ENCODE results near the gene WNT5A. TPM values are rescaled to one million over a fixed set of nuclear protein-coding genes. Genes with fewer than 3 reads are reported as not detected.
A peak's percentile ranks its signal among the peaks of the same experiment; 100 is the strongest.

Gene WNT5A
- total RNA-seq, 1 experiment from 2014 or later: 174 TPM

GRCh38 chr3:55521738-55522421, 34.8 kb upstream of the WNT5A start:
- ChIA-PET POLR2A (ENCODE audit: unreplicated experiment) (no interaction called here), CTCF (no interaction called here)
- H3K36me3 ChIP-seq (ENCODE audit: low read depth): no peaks in the 10 kb centered on the region
- no peaks in the 10 kb centered on the region for H4K20me1 ChIP-seq (ENCODE audit: insufficient read depth)
- BruUV-seq (replicated peaks): no TSS peak
- H3K4me3 ChIP-seq: no peak overlapping the region
- no peaks in the 10 kb centered on the region for H3K9me3 ChIP-seq (ENCODE audit: insufficient read depth, low read depth)
- no peak for DNase-seq
- H3K27me3 ChIP-seq (ENCODE audit: insufficient read depth, low read depth): no peaks in the 10 kb centered on the region
- H3K4me1 ChIP-seq (replicated peaks; ENCODE audit: insufficient read depth): peaks cover 50% of the 10 kb centered on the region
- H3K27ac ChIP-seq: 0 out of 2 replicates have a peak overlapping the region, but pooled peaks have one; percentile 26
- H2AFZ ChIP-seq: no peak overlapping the region
- intact Hi-C loops (cut with micrococcal nuclease; ENCODE audit: unreplicated experiment): no loop called here
- no peak for TF ChIP-seq EZH2 (IDR thresholded peaks at IDR 0.05; ENCODE audit: low read depth)
- no peak for TF ChIP-seq CTCF (conservative IDR thresholded peaks at IDR 0.05)
- H3K79me2 ChIP-seq (ENCODE audit: low read depth): no peaks in the 10 kb centered on the region
- H3K4me2 ChIP-seq: no peak overlapping the region
- peaks cover 28% of the 10 kb centered on the region; the same call in 1 of the 2 replicates for H3F3A ChIP-seq (ENCODE audit: insufficient read depth, low read depth)
- no peaks in the 10 kb centered on the region for H3K9me2 ChIP-seq (ENCODE audit: insufficient read depth)

GRCh38 chr3:55521064-55521737, 34.1 kb upstream of the WNT5A start:
- H3K27me3 ChIP-seq (ENCODE audit: insufficient read depth, low read depth): no peaks in the 10 kb centered on the region
- no peaks in the 10 kb centered on the region for H3K9me3 ChIP-seq (ENCODE audit: insufficient read depth, low read depth)
- no peak overlapping the region for H3K4me2 ChIP-seq
- no peaks in the 10 kb centered on the region for H3K9me2 ChIP-seq (ENCODE audit: insufficient read depth)
- no peak overlapping the region for H3K4me3 ChIP-seq
- intact Hi-C loops (cut with micrococcal nuclease; ENCODE audit: unreplicated experiment): no loop called here
- H3K27ac ChIP-seq: peak overlapping the region; percentile 26; the same call in 1 of the 2 replicates
- no peaks in the 10 kb centered on the region for H4K20me1 ChIP-seq (ENCODE audit: insufficient read depth)
- peaks cover 50% of the 10 kb centered on the region for H3K4me1 ChIP-seq (replicated peaks; ENCODE audit: insufficient read depth)
- CTCF ChIA-PET: no interaction called here
- no peaks in the 10 kb centered on the region for H3K36me3 ChIP-seq (ENCODE audit: low read depth)
- POLR2A ChIA-PET (ENCODE audit: unreplicated experiment): no interaction called here
- DNase-seq: no peak
- no peaks in the 10 kb centered on the region for H3K79me2 ChIP-seq (ENCODE audit: low read depth)
- no TSS peak for BruUV-seq (replicated peaks)
- H2AFZ ChIP-seq: no peak overlapping the region
- H3F3A ChIP-seq (ENCODE audit: insufficient read depth, low read depth): peaks cover 28% of the 10 kb centered on the region; the same call in 1 of the 2 replicates
- TF ChIP-seq EZH2 (IDR thresholded peaks at IDR 0.05; ENCODE audit: low read depth): no peak
- no peak for TF ChIP-seq CTCF (conservative IDR thresholded peaks at IDR 0.05)

- H3K27me3 ChIP-seq (ENCODE audit: insufficient read depth, low read depth): no peaks in the 10 kb centered on the region
- intact Hi-C loops (cut with micrococcal nuclease; ENCODE audit: unreplicated experiment): loop anchor here (1.0 to 2.0 kb wide), 4 partner anchors 14 to 101 kb away; no protein-coding TSS in a partner anchor
- H3K9me3 ChIP-seq (ENCODE audit: insufficient read depth, low read depth): no peaks in the 10 kb centered on the region
- H3K4me2 ChIP-seq: peak overlapping the region; percentile 35
- H3K36me3 ChIP-seq (ENCODE audit: low read depth): no peaks in the 10 kb centered on the region
- H3K27ac ChIP-seq: peak overlapping the region; percentile 97
- TF ChIP-seq EZH2 (IDR thresholded peaks at IDR 0.05; ENCODE audit: low read depth) (no peak), CTCF (conservative IDR thresholded peaks at IDR 0.05) (no peak)
- H2AFZ ChIP-seq: no peak overlapping the region
- no peak overlapping the region for H3K4me3 ChIP-seq
- H3K79me2 ChIP-seq (ENCODE audit: low read depth): no peaks in the 10 kb centered on the region
- H3F3A ChIP-seq (ENCODE audit: insufficient read depth, low read depth): peaks cover 23% of the 10 kb centered on the region; the same call in 1 of the 2 replicates
- peak; percentile 48 to 86 for DNase-seq
- peaks cover 37% of the 10 kb centered on the region for H3K4me1 ChIP-seq (replicated peaks; ENCODE audit: insufficient read depth)
- CTCF ChIA-PET: interaction anchor here (1.6 kb wide), 1 partner anchor 80 kb away, joined by 3 read pairs; no protein-coding TSS in a partner anchor
- POLR2A ChIA-PET (ENCODE audit: unreplicated experiment): interaction anchor here (0.5 to 1.5 kb wide), 9 partner anchors 13 to 185 kb away, joined by 3 to 21 read pairs (median 4); no protein-coding TSS in a partner anchor
- H3K9me2 ChIP-seq (ENCODE audit: insufficient read depth): no peaks in the 10 kb centered on the region
- no peaks in the 10 kb centered on the region for H4K20me1 ChIP-seq (ENCODE audit: insufficient read depth)
- no TSS peak for BruUV-seq (replicated peaks)
Measured at GRCh38 chr3:55519019-55519418, 31.9 kb upstream of the WNT5A start.

Measured in PC-9 (cell line).